Heart right ventricle (tissue), 12 donors: ENCODE results near the gene LRRC75A. TPM values are rescaled to one million over a fixed set of nuclear protein-coding genes. Genes with fewer than 3 reads are reported as not detected.

Experiments used
- polyA plus RNA-seq, 2 donors: library from polyadenylated mRNA; stranded (reverse); fragments of 200-250 nt; gene quantifications; one replicate each; pipeline ENCODE4 v1.2.3, GENCODE V29; 2013
- total RNA-seq, 10 donors: library from RNA; stranded (reverse); fragmentation: NEBNext Ultra II Directional in 3 of 10; extraction: Animal tissue kit (Norgen Biotek cat#: 25700) in 3 of 10; gene quantifications; one replicate each; pipeline versions ENCODE4 v1.2.1 to v1.2.4, GENCODE V29; 2021 to 2023
- donor health status: ischemic (EF 13 %, LVEDD 7.1; RV severe dilation, severe dysfunction).
- donor health status: healthy with polysubstance abuse.
- donor health status: DM: no; HTN: yes; CAD: no.
- donor health status: DM: no; HTN: no; CAD: no.
- donor health status: ischemic (EF 25% LVEDD 6.9; RV normal size, moderate dysfunction).
- donor health status: ischemic (EF 25% LVEDD 5.7; RV mildly dilated, moderate dysfunction).
- donor health status: healthy.
- donor health status: nonischemic (EF 11% LVEDD 7.7; RV severe dilation, severe dysfunction).
- donor health status: DM: yes; HTN: yes; CAD: no.
- donor health status: PGD.
- donor health status: ischemic (EF 29% LVEDD 5.4; RV normal size, mild dysfunction).
- donor health status: nonischemic (EF 23%, LVEDD 6.1; RV moderate dilation, normal function).

Gene LRRC75A
- total and polyA plus RNA-seq, 12 donors: 0.34 to 1.3 (median 0.58) TPM

Other genes starting within 250 kb of the LRRC75A start
- 10 to 100 TPM in 6 of 10 donors, 1 to 10 TPM in 4; 6.4 to 20.5 (median 11.9) TPM for gene CENPV, start 138.7 kb downstream of the LRRC75A start, total RNA-seq
- 10 to 100 TPM in 1 of 2 donors, 1 to 10 TPM in 1; 8.9 to 21.8 TPM for gene CENPV, start 138.7 kb downstream of the LRRC75A start, polyA plus RNA-seq
- gene UBB, start 111.1 kb downstream of the LRRC75A start, total RNA-seq: 1,000 to 10,000 TPM; 1,254 to 2,151 (median 1,968) TPM
- gene UBB, start 111.1 kb downstream of the LRRC75A start, polyA plus RNA-seq: 1,000 to 10,000 TPM in 1 of 2 donors, 100 to 1,000 TPM in 1; 400 to 1,298 TPM
- gene TRPV2, start 76.6 kb downstream of the LRRC75A start, total RNA-seq: 10 to 100 TPM in 3 of 10 donors, 1 to 10 TPM in 7; 4.6 to 25.4 (median 8.6) TPM
- gene TRPV2, start 76.6 kb downstream of the LRRC75A start, polyA plus RNA-seq: 10 to 100 TPM; 10.6 to 11.9 TPM
- 10 to 100 TPM in 9 of 10 donors, 1 to 10 TPM in 1; 7.8 to 14.6 (median 11.4) TPM for gene ZNF287, start 77.0 kb upstream of the LRRC75A start, total RNA-seq
- 10 to 100 TPM in 1 of 2 donors, 1 to 10 TPM in 1; 4.0 to 32.0 TPM for gene ZNF287, start 77.0 kb upstream of the LRRC75A start, polyA plus RNA-seq
- 1 to 10 TPM; 1.4 to 2.9 (median 2.1) TPM for gene ZNF624, start 161.7 kb upstream of the LRRC75A start, total RNA-seq
- gene ZNF624, start 161.7 kb upstream of the LRRC75A start, polyA plus RNA-seq: under 1 TPM; 0.39 to 0.66 TPM
- 1 to 10 TPM in 6 of 10 donors, under 1 TPM in 4; 0.25 to 3.4 (median 1.4) TPM for gene CCDC144A, start 198.0 kb upstream of the LRRC75A start, total RNA-seq
- 1 to 10 TPM in 1 of 2 donors, under 1 TPM in 1; 0.32 to 2.2 TPM for gene CCDC144A, start 198.0 kb upstream of the LRRC75A start, polyA plus RNA-seq